Measurements from ENCODE around the gene ATPAF1.

Gene ATPAF1

GRCh38 chr1:46616277-46617107, 51.7 kb downstream of the ATPAF1 start, which contains the start of gene MOB3C:
MOB3C (minus strand) TSS chr1:46616811; CDS start chr1:46613321, 3,490 bp downstream.
- in situ Hi-C loops (cut with HindIII; ENCODE audit: low sequenced_read_pairs): no loop called here

DNA sequence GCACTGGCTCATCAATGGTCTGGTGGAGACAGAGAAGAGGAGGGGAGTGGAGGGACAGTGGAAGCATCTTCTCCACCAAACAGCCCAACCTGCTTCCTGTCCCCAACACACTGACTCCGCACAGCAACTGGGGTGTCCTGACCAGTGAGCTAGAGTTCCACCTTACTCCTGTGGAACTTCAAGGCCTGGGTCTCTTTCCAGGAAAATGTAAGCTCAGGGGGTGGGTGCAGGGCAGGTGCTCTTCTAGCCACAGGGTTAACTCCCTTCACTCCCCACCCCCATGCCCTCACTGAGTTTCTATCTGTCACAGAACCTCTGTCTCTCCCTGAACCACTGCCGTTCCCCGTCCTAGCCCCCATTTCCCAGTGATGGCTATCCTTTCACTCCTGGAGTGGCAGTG, 52.4 kb downstream of the ATPAF1 start:
- in situ Hi-C loops (cut with HindIII; ENCODE audit: low sequenced_read_pairs): no loop called here

DNA sequence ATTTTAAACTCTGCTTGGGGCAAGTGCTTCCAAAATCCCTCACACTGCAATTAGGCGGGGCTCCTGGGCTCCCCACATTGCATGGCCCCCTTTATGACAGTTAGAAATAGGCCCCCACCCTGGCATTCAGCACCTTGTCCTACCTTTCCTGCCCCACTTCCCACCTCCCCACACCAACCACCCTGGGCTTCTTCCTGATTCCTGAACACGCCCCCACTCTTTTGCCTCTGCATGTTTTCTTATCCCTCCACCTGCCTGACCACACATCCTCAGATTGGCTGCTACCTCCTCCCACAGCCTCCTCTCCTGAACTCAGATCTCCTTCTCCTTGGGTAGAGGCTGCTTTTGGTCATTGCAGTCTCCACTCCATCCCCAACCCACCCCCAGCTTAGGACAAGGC, 53.1 kb downstream of the ATPAF1 start:
- in situ Hi-C loops (cut with HindIII; ENCODE audit: low sequenced_read_pairs): no loop called here

DNA sequence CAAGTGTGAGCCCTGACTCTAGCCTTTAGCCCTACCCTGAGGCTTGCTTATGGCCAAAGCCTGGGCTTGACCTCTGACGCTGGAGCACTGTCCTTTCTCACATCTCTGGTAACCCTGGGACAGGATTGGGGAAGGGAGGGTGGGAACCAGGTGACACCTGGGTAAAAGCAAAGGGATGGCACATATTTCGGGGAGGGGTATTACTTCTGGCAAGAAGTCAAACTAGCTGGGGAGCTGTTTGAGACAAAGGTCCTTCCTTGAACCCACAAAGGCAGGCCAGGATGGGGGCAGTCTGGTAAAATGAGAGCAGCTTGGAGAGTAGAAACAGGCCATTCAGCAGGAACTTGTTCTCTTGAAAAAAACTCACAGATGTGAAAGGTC, 53.6 kb downstream of the ATPAF1 start:
- in situ Hi-C loops (cut with HindIII; ENCODE audit: low sequenced_read_pairs): no loop called here

GRCh38 chr1:46613661-46614603, 54.2 kb downstream of the ATPAF1 start:
- in situ Hi-C loops (cut with HindIII; ENCODE audit: low sequenced_read_pairs): no loop called here

GRCh38 chr1:46612937-46613660, 55.1 kb downstream of the ATPAF1 start:
- in situ Hi-C loops (cut with HindIII; ENCODE audit: low sequenced_read_pairs): no loop called here

DNA sequence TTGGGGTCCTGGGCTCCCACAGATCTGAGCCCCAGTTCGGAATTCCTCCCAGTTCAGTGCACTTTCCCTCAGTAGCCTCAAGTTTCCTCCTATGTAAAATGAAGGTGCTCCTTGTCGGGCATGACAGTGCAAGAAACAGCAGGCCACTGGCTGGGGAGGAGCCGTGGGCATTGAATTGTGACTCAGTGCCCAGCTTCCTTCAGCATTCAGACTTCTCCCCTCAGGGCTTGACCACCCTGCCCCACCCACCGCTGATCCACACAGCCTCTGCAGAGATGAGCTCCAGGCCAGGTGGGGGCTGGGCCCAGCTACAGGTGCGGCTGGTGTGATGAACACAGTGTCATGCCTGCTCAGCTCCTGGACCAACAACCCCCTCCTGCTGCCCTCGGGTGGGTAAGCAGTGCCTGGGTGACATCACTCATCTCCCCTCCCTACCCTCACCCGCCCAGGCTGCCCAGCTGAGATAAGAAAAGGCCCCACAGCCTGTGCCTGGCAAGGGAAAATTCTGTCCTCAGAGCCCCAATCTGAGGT, 56.4 kb downstream of the ATPAF1 start:
- in situ Hi-C loops (cut with HindIII; ENCODE audit: low sequenced_read_pairs): no loop called here

- in situ Hi-C loops (cut with HindIII; ENCODE audit: low sequenced_read_pairs): no loop called here
These were observed 60.6 kb downstream of the ATPAF1 start for GRCh38 chr1:46607345-46608130.

- in situ Hi-C loops (cut with HindIII; ENCODE audit: low sequenced_read_pairs): no loop called here
These were observed 61.8 kb downstream of the ATPAF1 start for GRCh38 chr1:46606255-46606965.

DNA sequence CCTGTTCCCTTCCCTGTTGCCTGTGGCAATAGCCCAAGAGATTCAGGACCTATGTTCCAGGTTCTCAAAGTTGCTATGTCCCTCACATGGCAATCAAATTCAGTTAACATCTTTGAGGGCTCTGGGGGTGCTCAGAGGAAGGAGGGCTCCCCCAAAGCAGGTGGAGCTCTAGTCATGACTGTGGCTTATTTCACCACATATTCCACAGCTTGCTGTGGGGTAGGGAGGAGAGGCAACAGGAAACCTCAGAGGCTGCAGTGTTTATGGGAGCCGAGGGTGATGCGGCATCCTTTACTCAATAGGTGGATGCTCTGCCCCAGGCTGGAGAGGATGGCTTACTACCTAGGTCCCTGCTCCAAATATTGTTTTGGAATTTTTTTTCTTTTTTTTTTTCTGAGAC, 62.9 kb downstream of the ATPAF1 start:
- in situ Hi-C loops (cut with HindIII; ENCODE audit: low sequenced_read_pairs): no loop called here

DNA sequence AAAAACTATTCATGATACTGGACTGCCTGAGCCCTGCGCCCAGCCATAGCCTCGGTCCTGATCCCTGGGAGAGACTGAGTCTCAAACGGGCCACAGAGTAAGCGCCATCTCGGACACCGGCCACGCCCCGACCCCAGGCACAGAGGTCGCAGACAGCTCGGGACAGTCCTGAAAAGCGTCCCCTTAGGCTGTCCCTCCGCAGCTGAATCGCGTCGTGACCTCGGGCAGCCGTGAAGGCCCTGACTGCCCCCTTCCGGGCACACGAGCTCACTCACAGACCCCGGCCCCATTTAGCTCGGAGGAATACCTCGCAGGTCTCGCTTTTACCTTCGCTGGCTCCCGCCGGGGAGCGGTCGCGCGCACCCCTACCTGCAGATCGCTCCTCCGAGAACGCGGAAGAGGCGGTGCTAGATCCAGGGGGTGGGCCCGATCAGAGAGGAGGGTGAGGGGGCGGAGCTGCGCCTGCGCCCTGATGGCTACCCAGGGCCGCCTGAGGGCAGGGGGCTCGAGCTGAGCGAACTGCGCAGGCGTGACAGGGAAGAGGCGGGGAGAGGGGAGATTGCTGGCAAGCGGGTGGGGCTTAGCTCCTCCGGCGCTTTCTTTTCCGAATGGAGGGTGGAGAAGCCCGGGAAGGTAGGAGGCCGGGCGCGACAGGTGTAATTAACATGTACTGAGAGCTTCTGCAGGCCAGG, 64.2 kb downstream of the ATPAF1 start, which contains the start of gene MKNK1:
Gene MKNK1, minus strand, starts transcription at position 411 of the 692 bp plus-strand sequence. CDS start 20,941 bp downstream, outside the sequence.
- in situ Hi-C loops (cut with HindIII; ENCODE audit: low sequenced_read_pairs): no loop called here

GRCh38 chr1:46603481-46603857, 64.7 kb downstream of the ATPAF1 start:
- in situ Hi-C loops (cut with HindIII; ENCODE audit: low sequenced_read_pairs): no loop called here

DNA sequence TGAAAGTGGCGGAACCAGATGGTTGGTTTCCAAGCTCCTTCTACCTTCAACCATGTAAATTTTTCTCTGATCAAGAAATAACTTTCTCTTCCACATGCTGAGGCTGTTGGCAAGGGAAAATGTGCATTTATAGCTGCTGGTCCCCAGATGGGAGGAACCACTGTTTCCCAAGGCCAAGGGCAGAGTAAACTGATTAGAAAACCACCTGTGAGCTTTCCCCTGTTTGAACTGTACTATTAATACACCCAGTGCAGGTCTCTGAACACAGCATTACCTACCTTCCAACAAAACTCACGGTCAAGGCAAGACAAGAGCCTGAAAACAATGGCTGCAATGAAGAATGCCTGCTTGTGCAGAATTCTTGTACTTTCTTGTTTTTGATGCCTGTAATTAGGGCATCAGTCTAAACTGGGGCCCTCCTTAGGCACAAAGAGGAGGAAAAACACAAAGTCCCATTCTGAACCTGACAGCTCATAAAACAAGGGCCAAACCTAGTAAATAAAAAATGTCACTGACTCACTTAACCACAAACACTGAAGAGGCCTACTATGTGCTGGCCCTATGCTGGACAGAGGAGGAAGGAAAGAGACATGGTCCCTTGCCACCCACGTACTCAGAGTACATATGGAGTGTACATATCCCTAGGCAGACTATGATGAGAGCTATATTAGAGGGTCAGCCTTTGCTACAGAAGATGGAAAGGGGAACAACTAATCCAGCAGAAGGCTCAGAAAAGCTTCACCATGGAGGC, 66.7 kb downstream of the ATPAF1 start:
- in situ Hi-C loops (cut with HindIII; ENCODE audit: low sequenced_read_pairs): no loop called here

- in situ Hi-C loops (cut with HindIII; ENCODE audit: low sequenced_read_pairs): no loop called here
These were observed 68.8 kb downstream of the ATPAF1 start for GRCh38 chr1:46599059-46599970.

- in situ Hi-C loops (cut with HindIII; ENCODE audit: low sequenced_read_pairs): no loop called here
These were observed 71.3 kb downstream of the ATPAF1 start for GRCh38 chr1:46596846-46597245.

DNA sequence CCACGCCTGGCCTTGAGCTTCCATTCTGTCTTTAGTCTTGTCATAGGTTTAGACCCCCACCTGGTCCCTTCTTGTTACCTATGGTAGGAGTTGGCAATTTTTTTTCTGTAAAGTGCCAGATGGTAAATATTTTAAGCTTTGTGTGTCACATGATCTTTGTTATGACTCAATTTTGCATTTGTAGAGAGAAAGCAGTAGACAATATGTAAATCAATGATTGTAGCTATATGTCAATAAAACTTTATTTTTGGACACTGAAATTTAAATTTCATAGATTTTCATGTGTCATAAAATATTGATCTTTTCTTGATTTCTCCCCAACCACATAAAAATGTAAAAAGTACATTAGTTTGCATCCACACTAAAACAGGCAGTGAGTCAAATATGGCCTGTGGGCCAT, 72.1 kb downstream of the ATPAF1 start:
- in situ Hi-C loops (cut with HindIII; ENCODE audit: low sequenced_read_pairs): no loop called here

- in situ Hi-C loops (cut with HindIII; ENCODE audit: low sequenced_read_pairs): no loop called here
These were observed 73.0 kb downstream of the ATPAF1 start for GRCh38 chr1:46595127-46595526.
